Prostate gland (tissue), 2 donors: ENCODE data around the gene CCIN.

Experiments used
- CTCF ChIP-seq, 4 experiments: fragments of 200-600 bp in 2 of 4; fragments of 450-650 bp in 2 of 4; sonication (generic) in 2 of 4; IDR thresholded peaks; 1 replicate in 3 of 4; 2 replicates in 1 of 4; pipeline ENCODE4 v1.5.1; 2016 to 2019; ENCODE audit warnings: antibody characterized with exemption in 4 of 4, mild to moderate bottlenecking in 2 of 4, moderate library complexity in 2 of 4
- POLR2AphosphoS5 ChIP-seq: sonication (generic); formaldehyde crosslinking; IDR thresholded peaks from one replicate; pipeline ENCODE4 v1.6.1; 2017; ENCODE audit warnings: antibody characterized with exemption

GRCh38 chr9:36208521-36209253 is 39.5 kb downstream of the CCIN start:
- TF ChIP-seq CTCF (IDR thresholded peaks at IDR 0.05) (no peak), POLR2AphosphoS5 (no peak)
